Coronary artery (tissue), 2 donors: ENCODE measurements around the gene DEPP1.
"Not testable (repeated sequence)": the region's sequence is repeated elsewhere in the genome, so short reads cannot be mapped to it uniquely, and the experiment has no call there.

ENCODE experiments used
- DNase-seq: peaks from one replicate; pipeline ENCODE4 v3.0.0-alpha.2; 2017; ENCODE audit warnings: low spot score
- H3K27ac ChIP-seq, 2 donors: fragments of 200-600 bp; sonication (generic); one replicate each; pipeline ENCODE4 v1.5.1; 2016 to 2019
- H3K4me3 ChIP-seq: fragments of 200-600 bp; sonication (generic); 2 replicates; pipeline ENCODE4 v1.5.1; 2016; ENCODE audit warnings: mild to moderate bottlenecking, moderate library complexity
- TF ChIP-seq, protein P1 (sequence below): fragments of 200-600 bp; sonication (generic); IDR thresholded peaks from one replicate; pipeline ENCODE4 v1.5.1; 2019; ENCODE audit warnings: antibody characterized with exemption

Gene DEPP1, protein sequence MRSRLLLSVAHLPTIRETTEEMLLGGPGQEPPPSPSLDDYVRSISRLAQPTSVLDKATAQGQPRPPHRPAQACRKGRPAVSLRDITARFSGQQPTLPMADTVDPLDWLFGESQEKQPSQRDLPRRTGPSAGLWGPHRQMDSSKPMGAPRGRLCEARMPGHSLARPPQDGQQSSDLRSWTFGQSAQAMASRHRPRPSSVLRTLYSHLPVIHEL

GRCh38 chr10:44978570-44979280 lies at the start of gene DEPP1:
Gene DEPP1 (minus strand): TSS chr10:44978809. CDS start chr10:44978030, 779 bp downstream.
- Histone ChIP-seq H3K27ac (peak within 1 kb of the TSS; percentile 95 to 97), H3K4me3 (peak within 1 kb of the TSS; percentile 83)
- TF ChIP-seq, protein P1, sequence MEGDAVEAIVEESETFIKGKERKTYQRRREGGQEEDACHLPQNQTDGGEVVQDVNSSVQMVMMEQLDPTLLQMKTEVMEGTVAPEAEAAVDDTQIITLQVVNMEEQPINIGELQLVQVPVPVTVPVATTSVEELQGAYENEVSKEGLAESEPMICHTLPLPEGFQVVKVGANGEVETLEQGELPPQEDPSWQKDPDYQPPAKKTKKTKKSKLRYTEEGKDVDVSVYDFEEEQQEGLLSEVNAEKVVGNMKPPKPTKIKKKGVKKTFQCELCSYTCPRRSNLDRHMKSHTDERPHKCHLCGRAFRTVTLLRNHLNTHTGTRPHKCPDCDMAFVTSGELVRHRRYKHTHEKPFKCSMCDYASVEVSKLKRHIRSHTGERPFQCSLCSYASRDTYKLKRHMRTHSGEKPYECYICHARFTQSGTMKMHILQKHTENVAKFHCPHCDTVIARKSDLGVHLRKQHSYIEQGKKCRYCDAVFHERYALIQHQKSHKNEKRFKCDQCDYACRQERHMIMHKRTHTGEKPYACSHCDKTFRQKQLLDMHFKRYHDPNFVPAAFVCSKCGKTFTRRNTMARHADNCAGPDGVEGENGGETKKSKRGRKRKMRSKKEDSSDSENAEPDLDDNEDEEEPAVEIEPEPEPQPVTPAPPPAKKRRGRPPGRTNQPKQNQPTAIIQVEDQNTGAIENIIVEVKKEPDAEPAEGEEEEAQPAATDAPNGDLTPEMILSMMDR, result no peak
- DNase-seq, result peak; percentile 91

DNA sequence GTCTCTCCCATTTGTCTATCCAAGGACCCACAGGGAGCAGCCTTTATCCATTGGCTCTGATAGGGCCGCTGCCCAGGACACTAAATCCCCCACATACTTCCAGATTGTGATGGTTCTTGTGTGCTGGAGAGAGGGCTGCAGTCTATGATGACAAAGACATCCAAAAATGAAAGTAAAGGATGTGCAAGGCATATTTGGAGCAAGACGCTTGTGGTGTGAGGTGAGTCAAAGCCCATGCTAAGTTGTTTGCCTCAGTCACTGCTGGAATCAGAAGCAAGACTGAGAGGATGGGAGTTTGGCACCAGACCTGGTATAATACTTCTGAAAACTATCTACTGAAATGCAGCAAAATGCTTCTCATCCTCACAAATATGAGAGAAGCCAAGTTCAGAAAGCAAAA lies 44.8 kb upstream of the DEPP1 start:
- no peak for DNase-seq
- TF ChIP-seq, protein P1, result no peak
- Histone ChIP-seq H3K27ac (no peak overlapping the region), H3K4me3 (no peak overlapping the region)

DNA sequence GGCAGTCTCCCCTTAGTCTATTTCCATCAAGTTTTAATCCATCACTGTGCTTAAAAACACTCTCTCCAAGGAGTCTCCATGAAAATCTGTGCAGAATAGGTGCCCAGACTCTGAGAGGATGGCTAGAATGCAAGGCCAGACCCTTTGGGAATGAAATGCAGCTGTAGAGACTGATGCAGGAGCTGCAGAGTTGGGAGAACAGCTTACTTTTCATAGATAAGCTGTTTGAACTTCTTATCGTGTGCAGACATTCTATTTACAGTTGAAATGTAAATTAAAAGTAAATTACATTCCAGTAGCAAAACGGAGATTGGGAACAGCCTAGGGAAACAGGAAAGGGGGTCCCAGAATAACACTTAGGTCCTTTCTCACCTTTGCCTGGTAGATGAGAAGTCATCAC lies 37.0 kb upstream of the DEPP1 start:
- Histone ChIP-seq H3K27ac (no peak overlapping the region), H3K4me3 (no peak overlapping the region)
- TF ChIP-seq, protein P1, result no peak
- DNase-seq, result no peak

- DNase-seq, H3K4me3 ChIP-seq, H3K27ac ChIP-seq: not testable (repeated sequence)
Measured at GRCh38 chr10:45014557-45014956, 35.9 kb upstream of the DEPP1 start.

DNA sequence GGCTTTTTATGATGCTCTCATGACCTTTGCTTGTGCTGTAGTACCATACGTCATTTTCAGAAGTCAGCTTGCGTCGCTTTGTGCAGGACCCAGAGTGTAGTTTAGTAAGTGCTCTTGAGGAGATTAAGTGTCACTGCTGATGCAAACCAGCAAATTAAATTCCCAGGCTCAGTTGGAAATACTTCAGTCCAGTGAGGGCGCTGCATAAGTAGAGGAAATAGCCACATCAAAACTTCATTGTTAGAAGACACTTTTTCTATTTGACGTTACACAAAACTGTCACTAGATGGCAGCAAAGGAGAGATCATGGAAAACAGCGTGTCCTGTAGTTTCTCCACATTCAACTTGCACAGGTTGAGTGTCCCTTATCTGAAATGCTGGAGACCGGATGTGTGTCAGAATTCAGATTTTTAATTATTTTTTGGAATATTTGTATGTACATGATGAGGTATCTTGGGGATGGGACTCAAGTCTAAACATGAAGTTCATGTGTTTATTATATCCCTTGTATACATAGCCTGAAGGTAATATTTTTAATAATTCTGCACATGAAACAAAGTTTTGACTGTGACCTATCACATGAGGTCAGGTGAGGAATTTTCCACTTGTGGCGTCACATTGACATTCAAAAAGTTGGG lies 30.0 kb upstream of the DEPP1 start:
- Histone ChIP-seq H3K4me3 (no peak overlapping the region), H3K27ac (no peak overlapping the region)
- TF ChIP-seq, protein P1, result peak; percentile 58
- no peak for DNase-seq

DNA sequence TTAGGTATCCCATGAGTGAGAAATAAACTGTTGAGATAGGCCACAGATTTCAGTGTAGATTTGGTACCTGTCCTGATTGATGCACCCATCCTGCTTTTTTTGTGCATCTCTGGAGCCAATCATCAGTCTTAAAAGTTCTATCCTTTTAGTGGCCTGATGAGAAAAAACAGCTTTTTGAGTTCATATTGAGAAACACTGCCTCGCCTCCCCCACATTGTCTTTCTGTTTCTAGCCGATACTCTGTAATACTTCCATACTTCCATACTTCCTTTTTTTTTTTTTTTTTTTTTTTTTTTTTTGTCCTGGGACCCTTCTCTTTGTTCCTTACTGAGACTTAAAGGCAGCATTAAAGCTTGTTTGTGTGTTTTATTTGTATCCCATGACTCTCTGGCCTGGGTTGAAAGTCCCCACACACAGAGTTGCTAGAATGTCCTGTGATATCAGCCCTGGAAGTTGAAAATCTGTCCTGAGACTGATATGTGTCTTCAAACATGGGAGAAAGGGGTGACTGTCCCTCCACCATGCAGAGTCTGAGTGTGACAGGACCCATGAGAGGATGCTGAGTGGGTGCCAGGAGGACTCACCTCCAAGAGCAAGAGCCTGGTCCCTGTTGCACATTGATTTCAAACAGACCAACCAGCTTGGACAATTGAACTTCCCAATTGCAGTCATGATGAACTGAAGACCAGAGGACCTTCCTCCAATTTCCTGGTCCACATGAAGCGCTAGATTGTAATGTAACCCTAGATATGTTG lies 27.8 kb upstream of the DEPP1 start:
- DNase-seq, result no peak
- Histone ChIP-seq H3K27ac (no peak overlapping the region), H3K4me3 (no peak overlapping the region)
- TF ChIP-seq, protein P1, result no peak

DNA sequence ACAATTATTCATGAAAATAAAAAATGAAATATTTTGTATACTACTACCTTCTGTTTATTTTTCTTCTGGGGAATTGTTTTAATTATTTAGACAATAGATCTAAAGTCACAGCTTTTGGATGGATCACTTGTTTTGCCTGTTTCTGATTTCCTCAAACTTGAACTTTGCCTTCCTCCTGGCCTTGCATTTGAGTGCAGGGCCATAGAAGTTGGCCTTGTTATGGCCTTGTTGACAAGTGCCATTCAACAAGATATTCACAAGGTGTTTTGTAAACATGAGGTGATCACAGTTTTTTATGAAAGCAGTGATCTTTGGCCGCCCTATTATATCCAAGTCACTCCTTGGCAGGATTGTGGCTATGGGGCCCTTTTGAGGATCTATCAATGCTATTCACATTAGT lies 26.7 kb upstream of the DEPP1 start:
- H3K27ac ChIP-seq, result no peak overlapping the region

More for the DNA sequence above, 26.7 kb upstream of the DEPP1 start:
- no peak overlapping the region for H3K4me3 ChIP-seq
- TF ChIP-seq, protein P1, result no peak
- no peak for DNase-seq
